ENCODE measurements around the gene BHLHE40. TPM values are rescaled to one million over a fixed set of nuclear protein-coding genes. Genes with fewer than 3 reads are reported as not detected.

Gene BHLHE40
- polyA plus RNA-seq, 1 donor from 2014 or later: not detected

GRCh38 chr3:4934050-4934449, 45.2 kb upstream of the BHLHE40 start:
- Histone ChIP-seq H4K20me1 (ENCODE audit: insufficient read depth) (no peaks in the 10 kb centered on the region), H3K27ac (ENCODE audit: low read length) (no peak overlapping the region), H3K4me2 (ENCODE audit: low read length) (no peak overlapping the region), H2AFZ (ENCODE audit: low read depth, low read length) (no peak overlapping the region), H3K27me3 (ENCODE audit: insufficient read depth, low read depth, low read length) (no peaks in the 10 kb centered on the region), H3K79me2 (replicated peaks; ENCODE audit: insufficient read depth, low read length) (no peaks in the 10 kb centered on the region), H3K9me3 (ENCODE audit: low read length) (no peaks in the 10 kb centered on the region), H3F3A (ENCODE audit: insufficient read depth, low read length, poor library complexity, severe bottlenecking) (no peaks in the 10 kb centered on the region), H3K9ac (ENCODE audit: low read length) (no peak overlapping the region), H3K36me3 (ENCODE audit: insufficient read depth, low read length) (no peaks in the 10 kb centered on the region), H3K4me3 (ENCODE audit: low read length) (no peak overlapping the region), H3K9me2 (ENCODE audit: insufficient read depth, low read length) (no peaks in the 10 kb centered on the region)
- TF ChIP-seq POLR2AphosphoS5 (IDR thresholded peaks at IDR 0.05): no peak
- no peak for TF ChIP-seq MXI1 (conservative IDR thresholded peaks at IDR 0.05; ENCODE audit: poor library complexity, severe bottlenecking)
- no peak for TF ChIP-seq CTCF (IDR thresholded peaks at IDR 0.05; ENCODE audit: poor library complexity, severe bottlenecking)
- no peak for TF ChIP-seq SMC3 (conservative IDR thresholded peaks at IDR 0.05; ENCODE audit: poor library complexity)
- TF ChIP-seq EZH2 (IDR thresholded peaks at IDR 0.05; ENCODE audit: borderline replicate concordance, insufficient read depth, low read length, poor library complexity, severe bottlenecking): no peak
- no peak for TF ChIP-seq TAF1 (IDR thresholded peaks at IDR 0.05; ENCODE audit: low read depth)
- TF ChIP-seq RAD21 (conservative IDR thresholded peaks at IDR 0.05): no peak
- no peak for TF ChIP-seq EP300 (conservative IDR thresholded peaks at IDR 0.05; ENCODE audit: poor library complexity, severe bottlenecking)

GRCh38 chr3:4935347-4935746, 43.9 kb upstream of the BHLHE40 start:
- H3K36me3 ChIP-seq (ENCODE audit: insufficient read depth, low read length): no peaks in the 10 kb centered on the region
- no peak overlapping the region for H3K4me2 ChIP-seq (ENCODE audit: low read length)
- no peak overlapping the region for H3K9ac ChIP-seq (ENCODE audit: low read length)
- TF ChIP-seq POLR2AphosphoS5 (IDR thresholded peaks at IDR 0.05) (no peak), SMC3 (conservative IDR thresholded peaks at IDR 0.05; ENCODE audit: poor library complexity) (no peak), TAF1 (IDR thresholded peaks at IDR 0.05; ENCODE audit: low read depth) (no peak), REST (IDR thresholded peaks at IDR 0.05; ENCODE audit: borderline replicate concordance) (no peak), EP300 (conservative IDR thresholded peaks at IDR 0.05; ENCODE audit: poor library complexity, severe bottlenecking) (no peak), EZH2 (IDR thresholded peaks at IDR 0.05; ENCODE audit: borderline replicate concordance, insufficient read depth, low read length, poor library complexity, severe bottlenecking) (no peak), MXI1 (conservative IDR thresholded peaks at IDR 0.05; ENCODE audit: poor library complexity, severe bottlenecking) (no peak), RAD21 (conservative IDR thresholded peaks at IDR 0.05) (no peak), CTCF (IDR thresholded peaks at IDR 0.05; ENCODE audit: poor library complexity, severe bottlenecking) (no peak)
- no peaks in the 10 kb centered on the region for H3F3A ChIP-seq (ENCODE audit: insufficient read depth, low read length, poor library complexity, severe bottlenecking)
- H3K27ac ChIP-seq (ENCODE audit: low read length): no peak overlapping the region
- H3K27me3 ChIP-seq (ENCODE audit: insufficient read depth, low read depth, low read length): no peaks in the 10 kb centered on the region
- no peaks in the 10 kb centered on the region for H3K79me2 ChIP-seq (replicated peaks; ENCODE audit: insufficient read depth, low read length)
- H3K9me2 ChIP-seq (ENCODE audit: insufficient read depth, low read length): no peaks in the 10 kb centered on the region
- no peaks in the 10 kb centered on the region for H3K9me3 ChIP-seq (ENCODE audit: low read length)
- H4K20me1 ChIP-seq (ENCODE audit: insufficient read depth): no peaks in the 10 kb centered on the region
- H2AFZ ChIP-seq (ENCODE audit: low read depth, low read length): no peak overlapping the region
- H3K4me3 ChIP-seq (ENCODE audit: low read length): no peak overlapping the region

All from neural cell (in vitro differentiated cells).